ENCODE results near the gene RNF126.
A peak's percentile ranks its signal among the peaks of the same experiment; 100 is the strongest.
"Not testable (repeated sequence)": the region's sequence is repeated elsewhere in the genome, so short reads cannot be mapped to it uniquely, and the experiment has no call there.

The RNF126 gene

GRCh38 chr19:624433-625109, 38.4 kb downstream of the RNF126 start:
- no peak overlapping the region for H3K27ac ChIP-seq (ENCODE audit: poor library complexity, severe bottlenecking)
- no peaks in the 10 kb centered on the region for H3K9me3 ChIP-seq (ENCODE audit: severe bottlenecking)
- H3K4me3 ChIP-seq (ENCODE audit: severe bottlenecking): no peak overlapping the region
- H3K36me3 ChIP-seq (ENCODE audit: low read depth): peaks cover 32% of the 10 kb centered on the region
- no peaks in the 10 kb centered on the region for H3K27me3 ChIP-seq (ENCODE audit: insufficient read depth, poor library complexity, severe bottlenecking)
- DNase-seq (ENCODE audit: low spot score): no peak
- no peak for TF ChIP-seq CTCF (IDR thresholded peaks at IDR 0.05; ENCODE audit: poor library complexity, severe bottlenecking)
- ATAC-seq (ENCODE audit: low read depth): no peak
- H3K4me1 ChIP-seq (ENCODE audit: insufficient read depth, poor library complexity, severe bottlenecking): no peaks in the 10 kb centered on the region

GRCh38 chr19:623974-624373, 39.0 kb downstream of the RNF126 start:
- Histone ChIP-seq H3K27ac (ENCODE audit: poor library complexity, severe bottlenecking) (no peak overlapping the region), H3K27me3 (ENCODE audit: insufficient read depth, poor library complexity, severe bottlenecking) (no peaks in the 10 kb centered on the region), H3K4me3 (ENCODE audit: severe bottlenecking) (no peak overlapping the region), H3K4me1 (ENCODE audit: insufficient read depth, poor library complexity, severe bottlenecking) (no peaks in the 10 kb centered on the region), H3K36me3 (ENCODE audit: low read depth) (peaks cover 28% of the 10 kb centered on the region), H3K9me3 (ENCODE audit: severe bottlenecking) (no peaks in the 10 kb centered on the region)
- ATAC-seq (ENCODE audit: low read depth) (0 out of 3 replicates have a peak, but pooled peaks have one; percentile 14), DNase-seq (ENCODE audit: low spot score) (no peak)
- TF ChIP-seq CTCF (IDR thresholded peaks at IDR 0.05; ENCODE audit: poor library complexity, severe bottlenecking): no peak

GRCh38 chr19:623175-623916, 39.7 kb downstream of the RNF126 start:
- no peaks in the 10 kb centered on the region for H3K27me3 ChIP-seq (ENCODE audit: insufficient read depth, poor library complexity, severe bottlenecking)
- no peak overlapping the region for H3K4me3 ChIP-seq (ENCODE audit: severe bottlenecking)
- peaks cover 22% of the 10 kb centered on the region for H3K36me3 ChIP-seq (ENCODE audit: low read depth)
- H3K4me1 ChIP-seq (ENCODE audit: insufficient read depth, poor library complexity, severe bottlenecking): no peaks in the 10 kb centered on the region
- TF ChIP-seq CTCF (IDR thresholded peaks at IDR 0.05; ENCODE audit: poor library complexity, severe bottlenecking): no peak
- no peaks in the 10 kb centered on the region for H3K9me3 ChIP-seq (ENCODE audit: severe bottlenecking)
- no peak overlapping the region for H3K27ac ChIP-seq (ENCODE audit: poor library complexity, severe bottlenecking)
- ATAC-seq (ENCODE audit: low read depth) (no peak), DNase-seq (ENCODE audit: low spot score) (no peak)

- no peak for DNase-seq (ENCODE audit: low spot score)
- no peaks in the 10 kb centered on the region for H3K9me3 ChIP-seq (ENCODE audit: severe bottlenecking)
- H3K4me1 ChIP-seq (ENCODE audit: insufficient read depth, poor library complexity, severe bottlenecking): no peaks in the 10 kb centered on the region
- peaks cover 17% of the 10 kb centered on the region for H3K36me3 ChIP-seq (ENCODE audit: low read depth)
- H3K27me3 ChIP-seq (ENCODE audit: insufficient read depth, poor library complexity, severe bottlenecking): no peaks in the 10 kb centered on the region
- TF ChIP-seq CTCF (IDR thresholded peaks at IDR 0.05; ENCODE audit: poor library complexity, severe bottlenecking): no peak
- no peak overlapping the region for H3K4me3 ChIP-seq (ENCODE audit: severe bottlenecking)
- H3K27ac ChIP-seq (ENCODE audit: poor library complexity, severe bottlenecking): no peak overlapping the region
- ATAC-seq (ENCODE audit: low read depth): no peak
These were observed 40.3 kb downstream of the RNF126 start for GRCh38 chr19:622666-623065.

- H3K9me3 ChIP-seq (ENCODE audit: severe bottlenecking): no peaks in the 10 kb centered on the region
- H3K4me1 ChIP-seq (ENCODE audit: insufficient read depth, poor library complexity, severe bottlenecking): no peaks in the 10 kb centered on the region
- no peak overlapping the region for H3K4me3 ChIP-seq (ENCODE audit: severe bottlenecking)
- H3K36me3 ChIP-seq (ENCODE audit: low read depth): peaks cover 17% of the 10 kb centered on the region
- no peak for ATAC-seq (ENCODE audit: low read depth)
- DNase-seq (ENCODE audit: low spot score): no peak
- no peak overlapping the region for H3K27ac ChIP-seq (ENCODE audit: poor library complexity, severe bottlenecking)
- no peaks in the 10 kb centered on the region for H3K27me3 ChIP-seq (ENCODE audit: insufficient read depth, poor library complexity, severe bottlenecking)
- TF ChIP-seq CTCF (IDR thresholded peaks at IDR 0.05; ENCODE audit: poor library complexity, severe bottlenecking): no peak
These were observed 41.2 kb downstream of the RNF126 start for GRCh38 chr19:621819-622218.

GRCh38 chr19:621191-621590, 41.8 kb downstream of the RNF126 start:
- not testable (repeated sequence) for ATAC-seq (ENCODE audit: low read depth); H3K4me3 ChIP-seq (ENCODE audit: severe bottlenecking); H3K27ac ChIP-seq (ENCODE audit: poor library complexity, severe bottlenecking); H3K4me1 ChIP-seq (ENCODE audit: insufficient read depth, poor library complexity, severe bottlenecking); H3K9me3 ChIP-seq (ENCODE audit: severe bottlenecking); H3K27me3 ChIP-seq (ENCODE audit: insufficient read depth, poor library complexity, severe bottlenecking); DNase-seq (ENCODE audit: low spot score)
- H3K36me3 ChIP-seq (ENCODE audit: low read depth): peaks cover 17% of the 10 kb centered on the region

Data from RWPE2 (cell line).